HG03108 (cell line): ENCODE results near the gene XPO4.

ENCODE experiments used
- ATAC-seq: cut with Tn5 transposase; IDR thresholded peaks from one replicate; pipeline ENCODE4 v1.9.1; 2021; ENCODE audit warnings: moderate library complexity; ENCODE audit not compliant: unreplicated experiment

Gene XPO4

DNA sequence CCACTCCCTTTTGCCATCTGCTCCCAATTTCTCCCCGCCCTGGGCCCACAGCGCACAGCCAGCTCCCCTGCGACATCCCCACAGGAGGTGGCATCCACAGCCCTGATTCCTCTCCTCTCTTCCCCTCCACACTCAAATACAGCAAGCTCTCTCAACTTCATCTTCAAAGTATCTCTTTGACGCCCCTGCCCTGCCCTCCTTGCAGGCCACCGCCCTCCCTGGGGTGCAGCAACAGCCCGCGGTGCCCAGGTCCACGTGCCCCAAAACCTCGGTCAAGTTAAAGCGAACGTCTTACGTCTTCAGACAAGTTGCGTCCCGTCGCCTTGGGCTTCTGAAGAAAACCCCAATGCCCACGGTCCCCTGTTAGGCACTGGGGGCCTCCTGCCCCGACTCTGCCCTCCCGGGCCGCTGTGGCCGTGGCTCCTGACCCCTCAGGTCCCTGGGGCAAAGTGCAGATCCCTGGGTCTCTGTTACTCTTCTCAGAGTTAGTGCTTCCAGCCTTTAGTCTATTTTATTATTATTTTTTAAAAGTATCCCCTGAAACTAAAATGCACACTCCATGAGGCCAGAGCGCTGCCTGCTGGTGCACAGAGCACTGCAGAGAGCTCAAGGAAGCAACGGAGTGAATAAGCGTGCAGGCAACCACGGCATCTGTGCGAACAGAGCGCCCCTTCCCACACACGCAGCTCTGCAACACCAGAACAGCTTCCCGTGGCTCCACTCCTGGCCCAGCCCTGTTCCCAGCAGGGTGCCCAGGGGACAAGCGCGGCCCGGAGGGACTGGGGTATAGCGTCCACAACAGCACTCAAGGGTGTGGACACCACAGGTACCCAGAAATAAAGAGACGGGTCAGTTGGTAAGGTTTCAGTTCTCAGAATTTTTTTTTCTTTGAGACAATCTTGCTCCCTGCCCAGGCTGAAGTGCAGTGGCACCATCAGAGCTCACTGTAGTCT, 172.6 kb downstream of the XPO4 start:
- ATAC-seq, result no peak

DNA sequence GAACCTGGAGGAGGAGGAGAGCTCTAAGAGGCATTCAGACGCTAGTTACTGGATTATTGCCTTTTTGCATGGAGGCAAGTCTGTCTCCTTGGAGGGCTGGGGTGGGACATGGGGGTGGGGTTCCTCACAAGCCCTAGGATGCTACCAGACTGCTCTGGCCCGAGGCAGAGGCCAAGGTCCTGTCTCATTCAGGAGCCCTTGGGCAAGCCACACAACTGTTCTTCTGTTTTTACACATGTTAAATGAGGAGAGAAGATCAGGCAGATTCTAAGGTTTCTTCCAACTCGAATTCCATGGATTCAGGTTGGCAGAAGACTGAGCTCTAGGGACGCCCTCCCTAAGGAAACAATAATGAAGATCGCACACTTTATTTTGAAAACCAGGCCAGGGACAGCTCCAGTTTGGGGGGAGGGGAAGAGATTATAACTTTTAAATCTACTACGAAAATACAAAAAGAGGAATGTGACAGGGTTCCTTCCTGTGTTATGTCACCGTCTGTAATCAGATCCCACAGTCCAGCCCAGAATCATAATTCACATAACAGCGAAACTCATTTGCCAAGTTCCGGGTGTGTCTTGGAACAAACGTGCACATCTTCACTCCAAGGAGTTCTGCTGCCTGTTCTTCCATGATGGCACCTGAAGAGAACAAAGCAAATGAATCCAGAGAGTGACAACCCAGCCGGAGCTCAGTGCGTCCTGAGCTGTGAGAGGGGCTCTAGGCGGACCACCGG, 173.8 kb downstream of the XPO4 start:
- no peak for ATAC-seq

DNA sequence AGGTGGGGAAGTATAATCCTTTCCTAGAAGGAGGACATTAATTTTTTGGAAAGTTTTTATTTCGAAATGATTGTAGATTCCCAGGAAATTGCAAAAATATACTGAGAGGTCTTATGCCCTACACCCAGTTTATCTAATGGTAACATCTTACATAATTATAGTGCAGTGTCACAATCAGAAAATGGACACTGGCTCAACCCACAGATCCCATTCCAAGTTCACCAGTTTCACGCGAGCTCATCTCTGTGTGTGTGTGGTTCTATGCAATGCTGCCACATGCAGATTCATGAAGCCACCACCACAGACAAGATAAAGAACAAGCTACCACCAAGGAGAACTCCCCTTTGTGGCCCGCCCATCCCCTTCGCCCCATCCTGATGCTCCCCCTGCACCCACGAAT, 174.7 kb downstream of the XPO4 start:
- ATAC-seq, result no peak
